Measurements from ENCODE around the gene C1QTNF3. TPM values are rescaled to one million over a fixed set of nuclear protein-coding genes. Genes with fewer than 3 reads are reported as not detected.

Gene C1QTNF3
- total and polyA plus RNA-seq, 2 of the 8 experiments (the other 6 are each of a cell fraction or from before 2014, with no cell fraction given): 1.0 to 1.2 TPM

DNA sequence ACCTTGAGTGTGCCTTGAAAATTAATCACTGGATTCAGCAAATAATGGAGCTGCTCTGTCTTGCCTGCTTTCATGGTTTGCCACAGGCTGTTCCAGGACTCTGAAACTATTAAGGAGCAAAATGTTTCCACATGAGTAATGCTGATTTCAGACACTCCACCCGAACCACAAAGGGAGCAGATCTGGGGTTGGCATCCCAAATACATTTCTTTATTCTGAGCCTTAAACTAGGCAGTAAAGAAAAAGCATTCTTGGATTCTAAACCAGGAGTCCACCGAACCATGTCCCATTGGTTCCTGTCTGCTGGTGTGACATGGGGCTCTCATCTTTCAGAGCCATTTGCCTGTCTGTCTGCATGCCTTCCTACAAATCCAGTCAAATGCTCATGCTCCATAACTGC is 10.1 kb upstream of the C1QTNF3 start:
- 72% methylated on average over 2 of the region's 2 CpGs; no CpG with 5 or more reads in 1 of the 2 experiments for WGBS, 2 experiments (ENCODE audit: extremely low coverage in 1 of 2, insufficient coverage in 1 of 2, insufficient read length in 1 of 2, insufficient replicate concordance in 2 of 2, low coverage in 1 of 2, low lambda C conversion rate in 2 of 2, missing lambda C conversion rate in 1 of 2)
- no peak overlapping the region for H4K5ac ChIP-seq (ENCODE audit: insufficient read length, low read depth, low read length)
- no peak overlapping the region for H2BK5ac ChIP-seq (ENCODE audit: low read depth, low read length)
- no peak overlapping the region for H3K23ac ChIP-seq (ENCODE audit: insufficient read length)
- H3K27me3 ChIP-seq (replicated peaks in 1 of 4; ENCODE audit: control insufficient read depth in 3 of 4, extremely low read depth in 1 of 4, insufficient read depth in 3 of 4, low read length in 3 of 4): no peaks in the 10 kb centered on the region
- H3K14ac ChIP-seq (ENCODE audit: insufficient read length): no peak overlapping the region
- no peak overlapping the region for H3K4me2 ChIP-seq (ENCODE audit: insufficient read depth in 1 of 2, low read depth in 2 of 2, low read length in 2 of 2)
- no peak overlapping the region for H2BK12ac ChIP-seq (ENCODE audit: low read depth, low read length)
- H3K4me1 ChIP-seq (replicated peaks in 1 of 4; ENCODE audit: control insufficient read depth in 3 of 4, insufficient read depth in 4 of 4, low read length in 3 of 4): no peaks in the 10 kb centered on the region
- no peak overlapping the region for H3K4me3 ChIP-seq (ENCODE audit: extremely low read depth in 1 of 4, insufficient read depth in 2 of 4, low read depth in 3 of 4, low read length in 4 of 4)
- no peak overlapping the region for H4K8ac ChIP-seq (ENCODE audit: extremely low read depth, insufficient read depth, low read length)
- H3K18ac ChIP-seq (ENCODE audit: extremely low read depth, low read length): no peak overlapping the region
- no peak overlapping the region for H2AFZ ChIP-seq (ENCODE audit: low read length)
- H3K9ac ChIP-seq (replicated peaks in 1 of 4; ENCODE audit: extremely low read depth in 1 of 4, low read depth in 3 of 4, low read length in 3 of 4): no peak overlapping the region
- no peaks in the 10 kb centered on the region; a peak in 1 of 8 replicates for H3K36me3 ChIP-seq (ENCODE audit: control insufficient read depth in 2 of 4, insufficient read depth in 4 of 4, low read length in 3 of 4)
- H4K91ac ChIP-seq (replicated peaks; ENCODE audit: insufficient read length, low read length): no peak overlapping the region
- no peak overlapping the region for H2BK15ac ChIP-seq (ENCODE audit: low read length)
- no peak for DNase-seq (ENCODE audit: low read depth in 1 of 2, low spot score in 2 of 2)
- H3K79me2 ChIP-seq (ENCODE audit: control insufficient read depth in 1 of 2, insufficient read depth in 2 of 2, low read length in 2 of 2): no peaks in the 10 kb centered on the region
- no peak overlapping the region for H2AK5ac ChIP-seq (ENCODE audit: low read depth, low read length)
- TF ChIP-seq PHF8 (conservative IDR thresholded peaks at IDR 0.05; ENCODE audit: low read depth, low read length) (no peak), BCL11A (IDR thresholded peaks at IDR 0.05; ENCODE audit: low read depth in 2 of 2, low read length in 2 of 2) (no peak), POU5F1 (IDR thresholded peaks at IDR 0.05; ENCODE audit: low read depth, low read length) (no peak), HDAC2 (IDR thresholded peaks at IDR 0.05; ENCODE audit: borderline replicate concordance in 1 of 2, low read depth in 2 of 2, low read length in 2 of 2) (no peak)
- H3K9me3 ChIP-seq (ENCODE audit: insufficient read depth in 2 of 2, low read depth in 1 of 2, low read length in 1 of 2): no peaks in the 10 kb centered on the region
- no peak overlapping the region for H2BK120ac ChIP-seq (replicated peaks; ENCODE audit: low read depth, low read length)
- no peak overlapping the region for H3K27ac ChIP-seq (ENCODE audit: low read depth, low read length)
- H3K23me2 ChIP-seq (ENCODE audit: low read depth, low read length): no peaks in the 10 kb centered on the region
- no peak overlapping the region for H3K4ac ChIP-seq (replicated peaks; ENCODE audit: insufficient read length, low read depth, low read length)
- POLR2A ChIA-PET (ENCODE audit: partially characterized antibody): no interaction called here
- H3K56ac ChIP-seq (replicated peaks; ENCODE audit: insufficient read length, low read depth, low read length): no peak overlapping the region
- CTCF ChIA-PET (ENCODE audit: partially characterized antibody): interaction anchor here (0.8 to 1.8 kb wide), 2 partner anchors 10 to 83 kb away, joined by 3 to 4 read pairs; partner anchors contain the start of gene C1QTNF3
- no peaks in the 10 kb centered on the region for H4K20me1 ChIP-seq (replicated peaks in 1 of 2; ENCODE audit: control insufficient read depth in 1 of 2, insufficient read depth in 2 of 2, low read length in 2 of 2)
- H3K79me1 ChIP-seq (ENCODE audit: low read depth, low read length): no peaks in the 10 kb centered on the region
- H2BK20ac ChIP-seq (ENCODE audit: low read length): no peak overlapping the region
- no peak for FAIRE-seq
